Adrenal gland (tissue), 12 donors: ENCODE data around the gene HMGA1. TPM values are rescaled to one million over a fixed set of nuclear protein-coding genes. Genes with fewer than 3 reads are reported as not detected.

Source experiments
- DNase-seq, 7 donors: peaks; one replicate each; pipeline ENCODE4 v3.0.0-alpha.2; 2019 to 2020
- H3K27ac ChIP-seq, 5 donors: fragments of 200-600 bp; sonication (generic) in 4 of 5; 1 replicate in 3 of 5; 2 replicates in 2 of 5; pipeline versions ENCODE4 v1.5.1 to v1.8.0; 2016 to 2020; ENCODE audit warnings: mild to moderate bottlenecking in 1 of 5
- H3K27me3 ChIP-seq: fragments of 200-600 bp; 2 replicates; pipeline ENCODE4 v1.8.0; 2021
- H3K36me3 ChIP-seq, 2 donors: fragments of 200-600 bp; replicated peaks in 1 of 2; 1 replicate in 1 of 2; 2 replicates in 1 of 2; pipeline versions ENCODE4 v1.5.1 to v1.8.0; 2018 to 2022
- H3K4me1 ChIP-seq, 2 donors: fragments of 200-600 bp; replicated peaks in 1 of 2; 1 replicate in 1 of 2; 2 replicates in 1 of 2; pipeline versions ENCODE4 v1.5.1 to v1.8.0; 2018 to 2021
- H3K4me3 ChIP-seq, 4 donors: fragments of 200-600 bp; sonication (generic) in 3 of 4; one replicate each; pipeline ENCODE4 v1.5.1; 2016 to 2018
- H3K9me3 ChIP-seq, 3 donors: fragments of 200-600 bp; sonication (generic) in 1 of 3; replicated peaks in 1 of 3; 1 replicate in 2 of 3; 2 replicates in 1 of 3; pipeline versions ENCODE4 v1.5.1 to v1.8.0; 2016 to 2021
- CTCF ChIP-seq, 6 experiments: fragments of 450-650 bp in 4 of 6; fragments of 200-600 bp in 2 of 6; sonication (generic) in 1 of 6; IDR thresholded peaks; 1 replicate in 5 of 6; 2 replicates in 1 of 6; pipeline versions ENCODE4 v1.5.1 to v1.8.0; 2016 to 2021; ENCODE audit warnings: antibody characterized with exemption in 6 of 6, mild to moderate bottlenecking in 2 of 6, moderate library complexity in 1 of 6
- POLR2A ChIP-seq, 2 donors: fragments of 450-650 bp; IDR thresholded peaks; one replicate each; pipeline ENCODE4 v1.6.1; 2017; ENCODE audit warnings: antibody characterized with exemption in 2 of 2, mild to moderate bottlenecking in 2 of 2, moderate library complexity in 1 of 2
- WGBS, 4 donors: extraction: QIAGEN DNeasy Blood & Tissue Kit in 2 of 4; methylation state at CpG; one replicate each; pipeline versions ENCODE4 v1.1.5 to v1.1.7; 2013 to 2017; 5-methylcytosine and 5-hydroxymethylcytosine counted together
- intact Hi-C, 2 donors: fragments of 100-400 bp; cut with DNase I; formaldehyde crosslinking; loops; one replicate each; pipeline versions ENCODE4 v1.14.1 to v1.15.0; 2022 to 2023
- polyA plus RNA-seq, 3 donors: library from polyadenylated mRNA; stranded (reverse); fragments of 200-250 nt in 2 of 3; fragments of 350-450 nt in 1 of 3; fragmentation: Illumina TruSeq in 1 of 3; extraction: RNeasy Lipid Tissue Mini Kit (QIAGEN cat#74804) in 1 of 3; gene quantifications; one replicate each; pipeline ENCODE4 v1.2.3, GENCODE V29; 2013 to 2014
- total RNA-seq, 9 donors: library from RNA; depleted of rRNA in 4 of 9; stranded (reverse); fragments of >200 nt in 4 of 9; fragments of 120-200 nt in 1 of 9; fragmentation: NEBNext Ultra II Directional in 1 of 9; extraction: Animal tissue kit (Norgen Biotek cat#: 25700) in 1 of 9; gene quantifications; one replicate each; pipeline versions ENCODE4 v1.1.0 to v1.2.4, GENCODE V29; 2013 to 2023
- donor health status: healthy with polysubstance abuse.
- donor health status: Bipolar disorder and iron deficiency.
- donor health status: DM: yes; HTN: yes; CAD: no.
- donor health status: DM: no; HTN: no; CAD: no.
- donor health status: DM: no; HTN: no; CAD: no.
- donor health status: DM: yes; HTN: yes; CAD: no.

The HMGA1 gene
- total and polyA plus RNA-seq, 12 donors, result 3.6 to 27.0 (median 11.8) TPM

DNA sequence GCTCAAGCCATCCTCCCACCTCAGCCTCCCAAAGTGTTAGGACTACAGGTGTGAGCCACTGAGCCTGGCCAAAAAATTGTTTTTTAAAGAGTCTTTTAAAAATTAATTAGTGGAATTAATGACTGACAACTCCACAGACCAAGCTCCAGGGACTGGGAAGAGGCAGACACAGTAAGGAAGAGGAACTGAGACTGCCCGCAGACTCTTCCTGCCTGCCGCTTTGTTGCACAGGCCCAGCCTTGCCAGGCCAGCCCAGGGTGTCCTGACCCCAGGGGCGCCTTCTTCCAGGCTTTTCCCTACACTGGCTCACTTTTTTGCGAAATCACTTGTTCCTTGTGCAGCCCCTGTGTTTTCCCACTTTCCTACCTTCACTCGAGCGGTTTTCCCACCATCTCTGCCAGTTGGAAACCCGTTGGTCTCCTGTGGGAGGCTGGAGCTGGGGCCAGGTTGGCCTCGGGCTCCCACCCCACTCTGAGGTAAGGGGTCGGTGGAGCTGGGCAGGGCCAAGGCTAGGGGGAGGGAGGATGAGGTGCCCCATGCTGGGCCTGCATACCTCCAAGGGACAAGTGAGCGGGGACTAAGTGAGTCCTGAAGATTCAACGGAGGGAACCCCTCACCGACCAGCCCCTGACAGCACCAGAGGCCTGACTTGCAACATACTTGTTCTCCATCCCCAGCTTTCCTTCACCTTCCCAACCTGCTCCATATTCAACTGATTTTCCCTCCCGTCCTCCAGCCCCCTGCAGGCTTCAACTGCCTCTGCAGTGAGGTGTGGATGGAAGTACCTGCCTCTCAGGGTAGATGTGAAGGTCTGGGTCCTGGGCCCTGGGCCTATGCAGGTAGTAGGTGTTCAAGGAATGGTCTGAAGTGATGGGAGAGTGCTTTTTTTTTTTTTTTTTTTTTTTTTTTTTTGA lies 35.6 kb downstream of the HMGA1 start:
- Histone ChIP-seq H3K36me3 (no peaks in the 10 kb centered on the region), H3K27me3 (no peaks in the 10 kb centered on the region), H3K4me1 (peaks cover 0 to 6% of the 10 kb centered on the region in 2 donors), H3K9me3 (no peaks in the 10 kb centered on the region), H3K4me3 (no peak overlapping the region), H3K27ac (peak overlapping the region in 1 of 5 donors; percentile 49)
- peak in 4 of 7 donors; percentile 25 to 58 (median 39) for DNase-seq
- TF ChIP-seq CTCF (IDR thresholded peaks at IDR 0.05) (no peak), POLR2A (IDR thresholded peaks at IDR 0.05) (no peak)
- WGBS, 4 donors, result 79 to 89% (median 84%) methylated on average over 13 of the region's 13 CpGs
- intact Hi-C loops, result no loop called here

DNA sequence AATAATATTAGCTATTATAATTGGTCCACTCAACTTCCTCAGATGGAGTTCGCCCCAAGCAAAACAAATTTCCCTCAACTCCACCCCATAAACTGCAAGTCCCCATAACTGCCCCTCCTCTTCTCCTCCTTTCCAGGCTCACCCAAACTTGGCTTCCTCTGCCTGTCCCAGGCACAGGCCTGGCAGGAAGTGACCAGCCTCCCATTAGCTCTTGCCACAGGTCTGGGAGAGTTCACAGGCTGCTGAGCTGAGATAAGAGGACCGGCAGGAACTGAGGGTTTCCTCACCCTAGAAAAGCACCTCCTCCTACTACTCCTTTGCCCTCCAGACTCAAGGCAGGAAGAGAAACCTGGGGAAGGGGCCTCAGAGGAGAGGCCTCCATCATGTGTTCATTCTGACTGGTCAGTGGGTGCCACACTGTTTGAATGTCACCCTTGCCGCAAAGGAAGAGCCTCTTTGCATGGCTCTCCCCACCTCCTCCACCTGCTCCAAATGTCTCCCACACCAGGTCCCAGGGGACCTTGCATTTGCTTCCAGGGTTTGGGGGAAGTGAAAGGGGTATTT lies 36.7 kb downstream of the HMGA1 start:
- 56 to 74% (median 61%) methylated on average over 3 of the region's 3 CpGs for WGBS, 4 donors
- DNase-seq, result peak; percentile 31 to 78 (median 60)
- Histone ChIP-seq H3K36me3 (no peaks in the 10 kb centered on the region), H3K4me3 (no peak overlapping the region), H3K27ac (peak overlapping the region in 1 of 5 donors; percentile 37), H3K9me3 (no peaks in the 10 kb centered on the region), H3K4me1 (peaks cover 0 to 6% of the 10 kb centered on the region in 2 donors), H3K27me3 (no peaks in the 10 kb centered on the region)
- TF ChIP-seq CTCF (IDR thresholded peaks at IDR 0.05) (no peak), POLR2A (IDR thresholded peaks at IDR 0.05) (no peak)
- intact Hi-C loops, result no loop called here

DNA sequence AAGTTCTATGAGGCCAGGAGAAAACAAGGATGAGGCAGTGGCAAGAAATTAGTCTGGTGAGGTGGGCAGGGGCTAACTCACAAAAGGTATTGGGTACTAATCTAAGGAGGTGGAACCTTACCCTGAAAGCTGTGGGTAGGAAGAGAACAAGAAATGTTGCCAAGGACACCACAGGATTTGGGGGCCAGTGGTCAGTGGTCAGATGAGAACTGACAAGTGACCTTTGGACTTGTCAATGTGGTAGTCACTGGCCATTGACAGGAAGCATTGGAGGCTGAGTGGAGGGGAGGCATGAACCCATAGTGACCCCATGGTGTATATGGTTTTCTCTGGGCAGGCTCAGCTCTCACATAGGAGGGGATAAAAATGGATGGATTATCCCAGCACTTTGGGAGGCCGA lies 37.5 kb downstream of the HMGA1 start:
- intact Hi-C loops, result no loop called here
- DNase-seq, result no peak

More for the DNA sequence above, 37.5 kb downstream of the HMGA1 start:
- Histone ChIP-seq H3K27ac (no peak overlapping the region), H3K9me3 (no peaks in the 10 kb centered on the region), H3K4me3 (no peak overlapping the region), H3K4me1 (peaks cover 0 to 6% of the 10 kb centered on the region in 2 donors), H3K27me3 (no peaks in the 10 kb centered on the region), H3K36me3 (no peaks in the 10 kb centered on the region)
- TF ChIP-seq CTCF (IDR thresholded peaks at IDR 0.05) (no peak), POLR2A (IDR thresholded peaks at IDR 0.05) (no peak)
- WGBS, 4 donors, result 94 to 100% (median 100%) methylated on average over 1 of the region's 1 CpG
